ENCODE measurements around the gene GLT6D1.

- TF ChIP-seq POLR2A (IDR thresholded peaks at IDR 0.05), result no peak
- TF ChIP-seq, protein P1, sequence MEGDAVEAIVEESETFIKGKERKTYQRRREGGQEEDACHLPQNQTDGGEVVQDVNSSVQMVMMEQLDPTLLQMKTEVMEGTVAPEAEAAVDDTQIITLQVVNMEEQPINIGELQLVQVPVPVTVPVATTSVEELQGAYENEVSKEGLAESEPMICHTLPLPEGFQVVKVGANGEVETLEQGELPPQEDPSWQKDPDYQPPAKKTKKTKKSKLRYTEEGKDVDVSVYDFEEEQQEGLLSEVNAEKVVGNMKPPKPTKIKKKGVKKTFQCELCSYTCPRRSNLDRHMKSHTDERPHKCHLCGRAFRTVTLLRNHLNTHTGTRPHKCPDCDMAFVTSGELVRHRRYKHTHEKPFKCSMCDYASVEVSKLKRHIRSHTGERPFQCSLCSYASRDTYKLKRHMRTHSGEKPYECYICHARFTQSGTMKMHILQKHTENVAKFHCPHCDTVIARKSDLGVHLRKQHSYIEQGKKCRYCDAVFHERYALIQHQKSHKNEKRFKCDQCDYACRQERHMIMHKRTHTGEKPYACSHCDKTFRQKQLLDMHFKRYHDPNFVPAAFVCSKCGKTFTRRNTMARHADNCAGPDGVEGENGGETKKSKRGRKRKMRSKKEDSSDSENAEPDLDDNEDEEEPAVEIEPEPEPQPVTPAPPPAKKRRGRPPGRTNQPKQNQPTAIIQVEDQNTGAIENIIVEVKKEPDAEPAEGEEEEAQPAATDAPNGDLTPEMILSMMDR (IDR thresholded peaks at IDR 0.05), result no peak
Observed at GRCh38 chr9:135605238-135605781, 34.0 kb downstream of the GLT6D1 start.
